ENCODE data around the gene RBPJ. TPM values are rescaled to one million over a fixed set of nuclear protein-coding genes. Genes with fewer than 3 reads are reported as not detected.

The RBPJ gene
- total RNA-seq, 2 experiments from 2014 or later, result 88.7 to 93.5 TPM

DNA sequence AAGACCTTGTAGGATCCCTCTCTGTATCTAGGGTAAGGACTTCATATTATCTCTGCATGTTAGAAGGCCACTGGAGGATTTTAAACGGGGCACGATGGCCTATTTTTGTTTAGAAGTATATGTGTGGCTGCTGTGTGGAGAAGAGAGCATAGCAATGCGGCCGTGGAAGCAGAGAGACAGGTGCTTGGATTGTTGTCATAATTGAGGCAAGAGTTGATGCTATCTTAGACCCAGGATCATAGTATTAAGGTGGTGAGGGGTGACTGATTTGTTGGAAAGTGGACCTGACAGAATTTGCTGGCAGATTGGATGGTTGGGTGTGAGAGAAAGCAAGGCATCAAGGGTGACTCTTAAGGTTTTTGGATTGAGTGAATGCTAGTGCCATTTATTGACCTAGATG, 106.1 kb downstream of the RBPJ start:
- DNase-seq, result no peak
- H3K27me3 Mint-ChIP-seq, result no peaks in the 10 kb centered on the region
- H3K36me3 Mint-ChIP-seq, result peaks cover 21% of the 10 kb centered on the region
- H3K4me1 Mint-ChIP-seq, result peaks cover 7% of the 10 kb centered on the region
- H3K27ac Mint-ChIP-seq, result no peak overlapping the region
- H3K4me3 Mint-ChIP-seq, result no peak overlapping the region
- H3K9me3 Mint-ChIP-seq, result no peaks in the 10 kb centered on the region

DNA sequence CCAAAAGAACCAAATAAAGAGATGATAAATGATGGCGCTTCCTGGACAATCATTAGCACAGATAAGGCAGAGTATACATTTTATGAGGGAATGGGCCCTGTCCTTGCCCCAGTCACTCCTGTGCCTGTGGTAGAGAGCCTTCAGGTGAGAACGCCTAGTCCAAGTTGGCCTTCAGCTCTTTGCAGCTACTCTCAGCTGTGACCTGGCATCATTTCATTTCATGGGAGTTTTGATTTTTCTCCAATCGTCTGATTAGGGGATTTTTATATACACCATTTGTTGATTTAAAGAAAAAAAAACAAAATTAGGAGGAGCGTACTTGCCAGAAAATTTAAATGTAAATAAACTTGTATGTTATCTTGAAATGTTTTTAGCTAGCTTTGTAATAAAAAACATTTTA, 109.1 kb downstream of the RBPJ start:
- Mint-ChIP-seq H3K27ac (no peak overlapping the region), H3K36me3 (peaks cover 12% of the 10 kb centered on the region), H3K4me1 (peaks cover 7% of the 10 kb centered on the region), H3K9me3 (no peaks in the 10 kb centered on the region), H3K4me3 (no peak overlapping the region), H3K27me3 (no peaks in the 10 kb centered on the region)
- no peak for DNase-seq

DNA sequence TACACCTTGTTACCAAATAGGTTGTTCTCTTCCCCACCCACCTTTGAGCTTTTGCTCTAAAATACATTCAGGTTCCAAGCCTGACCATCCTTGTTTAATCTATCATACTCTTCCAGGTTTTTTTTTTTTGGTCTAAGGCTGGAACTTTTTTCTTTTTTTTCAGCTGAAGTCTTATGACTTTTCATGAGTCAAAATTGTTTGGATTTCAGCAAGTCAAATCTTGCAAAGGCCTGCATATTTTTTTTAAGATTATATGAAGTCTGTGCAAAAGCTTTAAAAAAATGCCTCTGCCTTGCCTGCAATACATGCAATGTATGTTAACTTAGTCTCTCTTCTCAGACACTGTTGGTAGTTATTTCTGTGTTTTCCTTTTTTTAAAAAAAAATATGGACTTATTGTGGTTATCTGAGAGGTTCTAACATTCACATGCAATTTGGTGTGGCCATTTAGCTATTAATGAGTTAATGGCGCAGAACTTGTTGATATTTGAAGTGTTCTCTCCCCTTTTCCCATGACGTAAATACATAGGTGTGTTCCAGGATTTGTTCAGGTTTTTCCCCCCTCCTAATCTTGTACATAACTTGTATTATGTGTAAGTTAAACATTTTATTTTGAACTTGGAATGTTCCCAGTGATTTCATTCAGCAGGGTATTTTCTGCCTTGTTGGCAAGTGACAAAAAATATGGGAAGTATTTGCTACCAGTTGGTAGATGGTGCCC, 110.8 kb downstream of the RBPJ start:
- Mint-ChIP-seq H3K36me3 (peaks cover 14% of the 10 kb centered on the region), H3K4me1 (peaks cover 7% of the 10 kb centered on the region), H3K27me3 (no peaks in the 10 kb centered on the region), H3K4me3 (no peak overlapping the region), H3K27ac (no peak overlapping the region), H3K9me3 (no peaks in the 10 kb centered on the region)
- no peak for DNase-seq

DNA sequence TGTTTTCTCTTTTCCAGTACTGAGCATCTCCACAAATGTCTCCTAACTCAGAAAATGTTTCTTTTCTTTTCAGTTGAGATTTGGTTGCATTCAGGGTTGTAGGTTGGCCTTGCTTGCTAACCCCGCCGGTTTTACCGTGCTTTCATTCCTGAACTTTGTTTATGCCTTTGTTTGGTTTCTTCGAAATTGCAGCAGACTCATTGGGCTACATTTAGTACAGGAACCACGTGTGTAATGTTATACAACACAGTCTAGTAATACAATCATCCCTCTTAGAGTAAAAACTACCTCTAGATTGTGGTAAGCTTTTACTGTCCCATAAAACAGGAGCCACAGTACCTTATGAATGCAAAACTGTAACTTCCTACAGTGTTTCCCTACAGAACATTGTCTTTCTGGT, 111.6 kb downstream of the RBPJ start:
- H3K4me1 Mint-ChIP-seq, result peaks cover 3% of the 10 kb centered on the region
- H3K9me3 Mint-ChIP-seq, result no peaks in the 10 kb centered on the region
- DNase-seq, result no peak
- H3K4me3 Mint-ChIP-seq, result no peak overlapping the region
- H3K27me3 Mint-ChIP-seq, result no peaks in the 10 kb centered on the region
- no peak overlapping the region for H3K27ac Mint-ChIP-seq
- peaks cover 22% of the 10 kb centered on the region for H3K36me3 Mint-ChIP-seq

DNA sequence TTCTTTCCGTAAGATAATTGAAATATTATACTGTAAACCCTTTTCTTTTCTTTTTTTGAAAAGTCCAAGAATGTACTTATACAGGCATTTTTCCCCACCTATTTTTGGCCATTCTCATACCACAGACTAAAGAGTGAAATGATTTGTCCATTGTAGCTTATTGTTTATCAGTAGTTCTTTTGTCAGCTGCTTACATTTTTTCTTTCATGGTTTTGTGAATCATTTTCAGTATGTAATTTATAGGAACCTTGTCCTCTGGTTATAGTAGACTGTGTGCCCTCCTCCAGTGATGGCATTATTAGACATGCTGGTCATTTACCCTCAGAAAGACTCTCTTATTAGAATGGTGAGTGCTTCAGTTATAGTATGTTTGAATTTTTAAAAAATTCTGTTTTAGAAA, 112.7 kb downstream of the RBPJ start:
- no peaks in the 10 kb centered on the region for H3K9me3 Mint-ChIP-seq
- no peak for DNase-seq
- no peak overlapping the region for H3K27ac Mint-ChIP-seq
- no peak overlapping the region for H3K4me3 Mint-ChIP-seq
- peaks cover 24% of the 10 kb centered on the region for H3K36me3 Mint-ChIP-seq
- H3K4me1 Mint-ChIP-seq, result no peaks in the 10 kb centered on the region
- no peaks in the 10 kb centered on the region for H3K27me3 Mint-ChIP-seq

DNA sequence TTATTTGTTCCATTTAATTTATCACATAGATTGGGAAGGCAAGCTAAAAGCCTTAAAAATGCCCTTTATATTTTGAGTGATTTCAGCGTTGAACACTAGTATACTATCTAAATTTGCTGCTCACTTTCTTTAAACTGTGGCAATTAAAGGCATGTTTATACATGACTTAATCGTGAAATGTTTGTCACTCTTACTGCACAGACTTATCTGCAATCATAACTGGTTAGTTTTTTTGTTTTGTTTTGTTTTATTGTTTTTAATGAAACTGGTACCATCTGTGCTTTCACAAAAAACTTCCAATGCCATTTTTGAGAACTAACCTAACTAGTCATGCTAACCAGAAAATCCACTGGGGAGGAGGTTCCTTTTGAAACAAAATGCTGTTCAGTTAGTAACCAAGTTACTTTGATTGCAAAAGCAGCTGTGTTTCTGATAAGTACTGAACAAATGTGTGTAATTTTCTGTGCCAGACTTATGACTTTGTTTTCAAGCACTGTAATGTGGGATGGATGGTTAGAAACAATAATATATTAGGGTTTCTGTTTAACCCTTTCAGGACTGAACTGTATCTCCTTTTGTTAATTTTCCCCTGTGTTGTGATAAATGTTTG, 113.3 kb downstream of the RBPJ start:
- no peaks in the 10 kb centered on the region for H3K9me3 Mint-ChIP-seq
- DNase-seq, result no peak
- no peaks in the 10 kb centered on the region for H3K4me1 Mint-ChIP-seq
- no peak overlapping the region for H3K4me3 Mint-ChIP-seq
- H3K27ac Mint-ChIP-seq, result no peak overlapping the region
- no peaks in the 10 kb centered on the region for H3K27me3 Mint-ChIP-seq
- peaks cover 24% of the 10 kb centered on the region for H3K36me3 Mint-ChIP-seq

DNA sequence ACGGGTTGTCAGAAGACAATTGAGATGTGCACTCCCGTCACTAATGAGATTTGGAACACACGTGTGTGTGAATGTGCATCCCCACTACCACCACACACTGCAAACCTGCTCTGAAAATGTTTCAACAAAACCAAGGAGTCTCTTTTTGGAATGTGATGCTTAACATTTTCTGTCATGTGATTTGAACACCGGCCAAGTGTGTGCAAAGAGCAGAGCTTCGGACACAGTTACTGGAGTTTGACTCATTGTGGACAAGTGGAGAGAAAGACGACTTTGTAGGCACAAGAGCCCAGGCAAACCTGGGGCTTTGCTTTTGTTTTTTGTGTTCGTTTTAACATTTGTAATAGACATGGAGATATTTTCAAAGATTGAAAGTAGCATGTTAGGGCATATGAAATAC, 120.3 kb downstream of the RBPJ start:
- no peak for DNase-seq
- Mint-ChIP-seq H3K9me3 (peaks cover 5% of the 10 kb centered on the region), H3K27me3 (peaks cover 4% of the 10 kb centered on the region), H3K27ac (no peak overlapping the region), H3K4me1 (no peaks in the 10 kb centered on the region), H3K4me3 (no peak overlapping the region), H3K36me3 (peaks cover 19% of the 10 kb centered on the region)

DNA sequence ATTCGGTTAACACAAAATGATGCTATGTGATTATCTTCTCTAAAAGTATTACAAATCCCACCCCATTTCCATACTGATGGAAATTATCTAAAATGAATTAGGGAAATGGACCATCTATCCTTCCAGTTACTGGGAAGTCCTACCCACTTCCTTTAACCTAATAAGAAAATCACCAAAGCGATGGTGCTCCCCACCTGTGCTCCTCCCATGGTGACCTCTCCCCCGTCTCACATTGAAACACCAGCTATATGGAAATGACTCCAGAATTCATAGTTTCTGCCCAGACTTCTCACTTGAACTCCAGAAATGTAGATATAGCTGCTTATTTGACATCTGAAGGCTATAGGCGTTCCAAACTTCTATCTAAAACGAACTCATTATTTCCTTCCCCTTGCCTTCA, 121.0 kb downstream of the RBPJ start:
- Mint-ChIP-seq H3K9me3 (peaks cover 7% of the 10 kb centered on the region), H3K27me3 (peaks cover 11% of the 10 kb centered on the region), H3K36me3 (peaks cover 15% of the 10 kb centered on the region), H3K4me3 (no peak overlapping the region), H3K27ac (no peak overlapping the region), H3K4me1 (no peaks in the 10 kb centered on the region)
- DNase-seq, result no peak

DNA sequence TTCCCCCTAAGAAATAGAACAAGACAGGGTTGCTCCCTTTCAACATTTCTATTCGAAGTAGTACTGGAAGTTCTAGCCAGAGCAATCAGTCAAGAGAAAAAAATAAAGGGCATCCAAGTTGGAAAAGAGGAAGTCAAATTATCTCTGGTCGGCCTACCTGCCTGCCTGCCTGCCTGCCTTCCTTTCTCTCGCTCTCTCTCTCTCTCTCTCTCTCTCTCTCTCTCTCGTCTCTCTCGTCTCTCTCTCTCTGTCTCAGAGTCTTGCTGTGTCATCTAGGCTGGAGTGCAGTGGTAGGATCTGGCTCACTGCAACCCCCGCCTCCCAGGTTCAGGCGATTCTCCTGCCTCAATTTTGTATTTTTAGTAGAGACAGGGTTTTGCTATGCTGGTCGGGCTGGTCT, 126.6 kb downstream of the RBPJ start:
- H3K9me3 Mint-ChIP-seq, result peaks cover 7% of the 10 kb centered on the region
- no peak for DNase-seq
- H3K27ac Mint-ChIP-seq, result no peak overlapping the region
- H3K4me1 Mint-ChIP-seq, result no peaks in the 10 kb centered on the region
- no peak overlapping the region for H3K4me3 Mint-ChIP-seq
- H3K36me3 Mint-ChIP-seq, result peaks cover 7% of the 10 kb centered on the region
- peaks cover 25% of the 10 kb centered on the region for H3K27me3 Mint-ChIP-seq

DNA sequence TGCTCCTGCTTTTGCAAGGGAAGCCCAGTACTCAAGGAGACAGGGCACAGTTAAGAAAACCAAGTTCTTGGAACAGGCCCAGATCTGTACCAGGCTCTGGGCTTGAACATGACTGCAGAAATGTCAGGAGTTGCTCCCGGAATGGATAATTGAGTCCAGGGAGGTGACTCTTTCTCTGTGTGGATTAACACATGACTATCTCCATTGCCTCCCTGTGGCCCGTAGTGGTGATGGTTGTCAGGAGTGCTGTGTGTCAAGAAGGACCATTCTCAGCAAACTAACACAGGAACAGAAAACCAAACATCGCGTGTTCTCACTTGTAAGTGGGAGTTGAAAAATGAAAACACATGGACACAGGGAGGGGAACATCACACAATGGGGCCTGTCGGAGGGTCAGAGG, 129.6 kb downstream of the RBPJ start:
- peaks cover 3% of the 10 kb centered on the region for H3K9me3 Mint-ChIP-seq

DNA sequence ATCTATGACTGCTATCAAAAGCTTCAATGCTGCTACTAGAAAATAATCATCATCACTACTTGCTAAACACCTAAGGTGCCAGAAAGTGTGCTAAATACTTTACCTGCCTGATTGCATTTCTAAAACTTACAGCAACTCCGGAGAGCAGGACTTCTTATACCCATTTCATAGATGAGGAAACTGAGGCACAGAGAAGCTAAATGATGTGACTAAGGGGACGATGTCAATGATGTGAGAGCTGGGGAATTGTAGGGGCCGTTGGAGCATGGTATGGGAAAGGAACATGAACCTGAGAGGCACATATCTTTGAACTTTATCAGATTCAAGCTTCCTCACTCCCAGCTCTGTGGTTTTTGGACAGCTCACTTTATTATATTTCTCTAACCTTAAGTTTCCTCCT, 130.8 kb downstream of the RBPJ start:
- no peak for DNase-seq
- H3K4me3 Mint-ChIP-seq, result no peak overlapping the region

More for the DNA sequence above, 129.6 kb downstream of the RBPJ start:
- Mint-ChIP-seq H3K27me3 (peaks cover 25% of the 10 kb centered on the region), H3K36me3 (no peaks in the 10 kb centered on the region), H3K4me1 (no peaks in the 10 kb centered on the region), H3K27ac (no peak overlapping the region), H3K4me3 (no peak overlapping the region)
- no peak for DNase-seq

DNA sequence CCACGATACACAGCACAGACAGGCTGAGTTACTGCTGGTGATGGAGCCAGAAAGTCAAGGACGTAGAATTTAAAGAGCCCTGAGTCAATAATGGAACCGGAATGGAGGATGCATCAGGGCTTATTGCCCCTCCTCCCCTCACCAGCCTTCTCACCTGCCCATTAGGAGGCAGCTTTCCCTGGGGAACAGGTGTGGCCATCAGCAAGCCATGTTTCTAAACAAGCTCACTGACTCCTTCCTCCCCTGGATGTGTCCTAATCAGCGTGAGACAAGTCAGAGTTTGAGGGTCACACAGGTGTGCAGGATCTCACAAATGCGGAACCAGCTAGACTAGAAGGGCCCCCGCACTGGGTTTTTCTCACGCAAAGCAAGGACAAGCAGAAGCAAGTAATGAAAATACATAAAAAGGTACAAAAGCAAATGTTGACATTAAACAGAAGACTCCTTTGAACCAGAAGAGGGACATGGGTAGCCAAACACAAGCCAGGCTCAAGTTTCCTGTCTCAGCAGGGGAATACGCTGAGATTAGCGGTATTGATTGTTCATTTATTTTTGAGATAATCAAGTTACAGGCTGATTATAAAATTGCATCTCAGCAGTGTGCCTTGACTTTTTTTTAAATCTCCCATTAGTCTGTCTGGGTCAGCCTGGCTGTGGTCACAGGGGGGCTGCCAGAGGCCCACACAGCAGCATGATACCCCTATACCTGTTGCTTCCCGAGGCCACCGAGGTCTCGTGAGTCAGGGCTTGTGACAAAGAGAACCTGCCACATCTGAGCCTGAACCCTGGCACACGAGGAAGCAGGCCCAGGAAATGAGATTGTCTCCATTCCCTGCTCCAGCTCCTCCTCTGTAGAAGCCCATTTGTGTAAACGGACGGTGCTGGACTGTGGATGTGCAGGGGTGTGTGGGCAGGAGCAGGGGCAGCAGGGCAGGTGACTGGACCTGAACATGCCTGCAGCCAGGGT, 132.0 kb downstream of the RBPJ start:
- Mint-ChIP-seq H3K36me3 (no peaks in the 10 kb centered on the region), H3K4me3 (no peak overlapping the region), H3K27me3 (peaks cover 5% of the 10 kb centered on the region), H3K27ac (no peak overlapping the region), H3K9me3 (no peaks in the 10 kb centered on the region), H3K4me1 (no peaks in the 10 kb centered on the region)
- DNase-seq, result no peak

More for the DNA sequence above, 130.8 kb downstream of the RBPJ start:
- Mint-ChIP-seq H3K36me3 (no peaks in the 10 kb centered on the region), H3K27ac (no peak overlapping the region), H3K9me3 (no peaks in the 10 kb centered on the region), H3K4me1 (no peaks in the 10 kb centered on the region), H3K27me3 (peaks cover 16% of the 10 kb centered on the region)

DNA sequence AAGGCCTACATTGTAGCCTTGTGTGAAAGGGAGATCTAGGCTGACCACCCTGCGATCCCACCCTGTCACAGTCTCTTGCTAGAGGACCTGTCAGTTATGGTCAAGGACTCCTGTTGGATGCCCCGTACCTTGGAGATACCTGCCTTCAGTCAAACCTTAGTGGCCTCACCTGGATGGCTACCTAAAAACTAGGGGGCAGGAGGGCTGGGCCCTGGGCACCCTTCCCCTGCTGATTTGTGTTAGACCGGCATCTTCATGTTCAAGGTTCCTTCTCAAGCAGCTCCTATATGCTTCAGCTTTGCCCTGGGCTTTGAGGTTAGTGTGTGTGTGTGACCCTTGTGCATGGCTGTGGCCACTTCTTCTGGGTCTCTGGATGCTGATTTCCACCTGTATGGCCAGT, 134.1 kb downstream of the RBPJ start:
- H3K9me3 Mint-ChIP-seq, result no peaks in the 10 kb centered on the region
- H3K4me1 Mint-ChIP-seq, result peaks cover 10% of the 10 kb centered on the region
- no peaks in the 10 kb centered on the region for H3K27me3 Mint-ChIP-seq
- H3K36me3 Mint-ChIP-seq, result no peaks in the 10 kb centered on the region
- no peak overlapping the region for H3K27ac Mint-ChIP-seq
- H3K4me3 Mint-ChIP-seq, result no peak overlapping the region
- no peak for DNase-seq

DNA sequence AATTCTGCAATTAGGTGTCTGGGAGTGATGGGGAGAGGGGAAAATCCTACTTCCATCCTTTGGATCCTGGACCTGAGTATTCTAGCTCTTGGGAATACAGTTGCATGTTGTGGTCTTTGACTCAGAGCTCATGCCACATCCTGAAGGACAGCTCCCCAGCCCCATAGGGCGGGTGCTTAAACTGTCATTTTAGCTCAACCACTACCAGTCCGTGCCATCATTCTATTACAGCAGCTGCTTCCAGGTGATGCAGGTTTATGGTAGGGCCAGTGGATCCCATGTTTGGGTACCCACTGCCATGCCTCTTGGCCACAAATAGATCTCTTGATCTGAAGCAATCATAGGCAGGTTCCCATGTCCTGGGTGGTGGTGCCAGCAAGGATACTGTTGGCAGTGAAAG, 134.8 kb downstream of the RBPJ start:
- Mint-ChIP-seq H3K27ac (no peak overlapping the region), H3K4me3 (no peak overlapping the region), H3K36me3 (no peaks in the 10 kb centered on the region), H3K9me3 (no peaks in the 10 kb centered on the region), H3K4me1 (peaks cover 10% of the 10 kb centered on the region), H3K27me3 (no peaks in the 10 kb centered on the region)
- DNase-seq, result no peak

DNA sequence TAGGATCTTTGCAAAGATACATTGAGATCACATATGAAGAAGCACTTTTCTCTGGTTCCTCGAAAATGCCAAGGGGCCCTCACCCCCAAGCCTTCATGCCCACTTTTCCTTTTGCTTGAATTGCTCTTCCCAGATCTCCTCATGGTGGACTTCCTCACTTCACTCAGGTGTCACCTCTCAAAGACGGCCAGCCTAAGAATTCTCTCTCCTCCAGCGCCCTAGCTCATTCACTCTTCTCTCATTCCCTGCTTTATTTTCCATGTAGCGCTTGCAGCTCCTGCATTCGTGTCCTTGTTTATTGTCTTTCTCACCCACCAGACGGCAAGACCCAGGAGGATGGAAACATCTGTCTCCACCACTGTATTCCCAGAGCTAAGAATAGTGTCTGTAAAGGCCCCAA, 136.6 kb downstream of the RBPJ start:
- Mint-ChIP-seq H3K27ac (no peak overlapping the region), H3K4me3 (no peak overlapping the region), H3K27me3 (no peaks in the 10 kb centered on the region), H3K4me1 (peaks cover 10% of the 10 kb centered on the region), H3K36me3 (no peaks in the 10 kb centered on the region), H3K9me3 (no peaks in the 10 kb centered on the region)
- no peak for DNase-seq

Measured in activated naive CD8-positive, alpha-beta T cell treated with anti-CD3 and anti-CD28 coated beads for 36 hours (primary cell).